ENCODE measurements around the gene S1PR4. TPM values are rescaled to one million over a fixed set of nuclear protein-coding genes. Genes with fewer than 3 reads are reported as not detected.

Gene S1PR4
- total RNA-seq, 1 experiment from 2014 or later, result 0.26 TPM

GRCh38 chr19:3175781-3176714 is 2.5 kb upstream of the S1PR4 start:
- H3K9ac ChIP-seq (ENCODE audit: low read length), result peak overlapping the region; percentile 87
- peak overlapping the region; percentile 77 for H3K4me2 ChIP-seq (ENCODE audit: low read length)
- H3K27me3 ChIP-seq (ENCODE audit: low read length), result no peaks in the 10 kb centered on the region
- H3K4me1 ChIP-seq (ENCODE audit: insufficient read depth, low read length), result peaks cover 30% of the 10 kb centered on the region
- H3K36me3 ChIP-seq (ENCODE audit: low read depth, low read length), result no peaks in the 10 kb centered on the region
- peak; percentile 91 for DNase-seq
- H3K9me2 ChIP-seq (replicated peaks; ENCODE audit: low read length), result no peaks in the 10 kb centered on the region
- H2AFZ ChIP-seq (ENCODE audit: low read length), result no peak overlapping the region
- ATAC-seq, result peak; percentile 48
- H3K27ac ChIP-seq (ENCODE audit: low read length), result peak overlapping the region; percentile 98
- no peaks in the 10 kb centered on the region for H4K20me1 ChIP-seq (ENCODE audit: low read length)
- ChIA-PET POLR2A (ENCODE audit: unreplicated experiment) (interaction anchor here (0.6 to 0.7 kb wide), 2 partner anchors 34 to 39 kb away, joined by 3 to 4 read pairs; no protein-coding TSS in a partner anchor), CTCF (no interaction called here)
- BruUV-seq (replicated peaks), result TSS peak; percentile 99
- intact Hi-C loops (cut with micrococcal nuclease), result no loop called here
- H3K9me3 ChIP-seq (ENCODE audit: low read length), result no peaks in the 10 kb centered on the region
- no peak for TF ChIP-seq EZH2 (IDR thresholded peaks at IDR 0.05; ENCODE audit: low read length, unreplicated experiment)
- TF ChIP-seq CTCF (conservative IDR thresholded peaks at IDR 0.05; ENCODE audit: low read depth, low read length), result no peak
- no peak for TF ChIP-seq EZH2phosphoT487 (IDR thresholded peaks at IDR 0.05; ENCODE audit: borderline replicate concordance, low read length)
- peak overlapping the region; percentile 27; the same call in 1 of the 2 replicates for H3K4me3 ChIP-seq (ENCODE audit: low read length)
- no peaks in the 10 kb centered on the region for H3F3A ChIP-seq (ENCODE audit: low read length, unreplicated experiment)
- H3K79me2 ChIP-seq (ENCODE audit: low read length), result no peaks in the 10 kb centered on the region

- Histone ChIP-seq H3K4me3 (ENCODE audit: low read length) (peak overlapping the region; percentile 27; the same call in 1 of the 2 replicates), H3K4me2 (ENCODE audit: low read length) (peak overlapping the region; percentile 77), H3F3A (ENCODE audit: low read length, unreplicated experiment) (no peaks in the 10 kb centered on the region), H2AFZ (ENCODE audit: low read length) (no peak overlapping the region), H4K20me1 (ENCODE audit: low read length) (no peaks in the 10 kb centered on the region), H3K27me3 (ENCODE audit: low read length) (no peaks in the 10 kb centered on the region), H3K4me1 (ENCODE audit: insufficient read depth, low read length) (peaks cover 24% of the 10 kb centered on the region), H3K27ac (ENCODE audit: low read length) (peak overlapping the region; percentile 98), H3K36me3 (ENCODE audit: low read depth, low read length) (no peaks in the 10 kb centered on the region), H3K79me2 (ENCODE audit: low read length) (no peaks in the 10 kb centered on the region), H3K9me3 (ENCODE audit: low read length) (no peaks in the 10 kb centered on the region), H3K9me2 (replicated peaks; ENCODE audit: low read length) (no peaks in the 10 kb centered on the region), H3K9ac (ENCODE audit: low read length) (peak overlapping the region; percentile 87)
- TF ChIP-seq EZH2phosphoT487 (IDR thresholded peaks at IDR 0.05; ENCODE audit: borderline replicate concordance, low read length), result no peak
- no peak for TF ChIP-seq EZH2 (IDR thresholded peaks at IDR 0.05; ENCODE audit: low read length, unreplicated experiment)
- TF ChIP-seq CTCF (conservative IDR thresholded peaks at IDR 0.05; ENCODE audit: low read depth, low read length), result no peak
- ChIA-PET POLR2A (ENCODE audit: unreplicated experiment) (no interaction called here), CTCF (no interaction called here)
- ATAC-seq (peak; percentile 98), DNase-seq (peak; percentile 86)
- intact Hi-C loops (cut with micrococcal nuclease), result no loop called here
- TSS peak; percentile 62 for BruUV-seq (replicated peaks)
These were observed 1.7 kb upstream of the S1PR4 start for GRCh38 chr19:3176715-3177501.
